ENCODE data around the gene TRAF4.
"Not testable (repeated sequence)": the region's sequence is repeated elsewhere in the genome, so short reads cannot be mapped to it uniquely, and the experiment has no call there.

Gene TRAF4

GRCh38 chr17:28783161-28783560 lies 39.4 kb downstream of the TRAF4 start:
- H3K4me3 ChIP-seq (ENCODE audit: low read depth, low read length): no peak overlapping the region
- TF ChIP-seq CTCF (IDR thresholded peaks at IDR 0.05; ENCODE audit: low read depth, low read length, missing control alignments): no peak
- no peaks in the 10 kb centered on the region for H3K27me3 ChIP-seq (replicated peaks)
- in situ Hi-C loops (cut with HindIII; ENCODE audit: low pct_ligation_motif_present, low sequenced_read_pairs): no loop called here
- DNase-seq: no peak
- no peaks in the 10 kb centered on the region for H3K36me3 ChIP-seq (replicated peaks)
- no peak overlapping the region for H3K27ac ChIP-seq

DNA sequence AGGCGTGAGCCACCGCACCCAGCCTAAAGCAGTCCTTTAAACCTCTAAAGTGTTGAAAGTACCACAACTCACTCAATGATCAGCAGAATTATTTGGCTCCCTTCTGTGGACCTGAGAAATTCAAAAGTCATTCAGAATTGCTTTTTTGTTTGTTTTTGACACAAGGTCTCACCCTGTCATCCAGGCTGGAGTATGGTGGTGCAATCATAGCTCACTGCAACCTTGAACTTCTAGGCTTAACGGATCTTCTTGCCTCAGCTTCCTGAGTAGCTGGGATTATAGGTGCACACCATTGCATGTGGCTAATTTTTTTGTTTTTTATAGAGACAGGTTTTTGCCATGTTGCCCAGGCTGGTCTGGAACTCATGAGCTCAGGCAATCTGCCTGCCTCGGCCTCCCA lies 44.3 kb downstream of the TRAF4 start:
- H3K27ac ChIP-seq: no peak overlapping the region
- H3K4me3 ChIP-seq (ENCODE audit: low read depth, low read length): no peak overlapping the region
- no peaks in the 10 kb centered on the region for H3K36me3 ChIP-seq (replicated peaks)
- in situ Hi-C loops (cut with HindIII; ENCODE audit: low pct_ligation_motif_present, low sequenced_read_pairs): no loop called here
- no peak for TF ChIP-seq CTCF (IDR thresholded peaks at IDR 0.05; ENCODE audit: low read depth, low read length, missing control alignments)
- DNase-seq: no peak
- no peaks in the 10 kb centered on the region for H3K27me3 ChIP-seq (replicated peaks)

GRCh38 chr17:28792877-28793661 lies 49.3 kb downstream of the TRAF4 start:
- in situ Hi-C loops (cut with HindIII; ENCODE audit: low pct_ligation_motif_present, low sequenced_read_pairs): no loop called here
- Histone ChIP-seq H3K27ac (no peak overlapping the region), H3K36me3 (replicated peaks) (no peaks in the 10 kb centered on the region), H3K27me3 (replicated peaks) (no peaks in the 10 kb centered on the region), H3K4me3 (ENCODE audit: low read depth, low read length) (no peak overlapping the region)
- no peak for TF ChIP-seq CTCF (IDR thresholded peaks at IDR 0.05; ENCODE audit: low read depth, low read length, missing control alignments)
- DNase-seq: no peak

DNA sequence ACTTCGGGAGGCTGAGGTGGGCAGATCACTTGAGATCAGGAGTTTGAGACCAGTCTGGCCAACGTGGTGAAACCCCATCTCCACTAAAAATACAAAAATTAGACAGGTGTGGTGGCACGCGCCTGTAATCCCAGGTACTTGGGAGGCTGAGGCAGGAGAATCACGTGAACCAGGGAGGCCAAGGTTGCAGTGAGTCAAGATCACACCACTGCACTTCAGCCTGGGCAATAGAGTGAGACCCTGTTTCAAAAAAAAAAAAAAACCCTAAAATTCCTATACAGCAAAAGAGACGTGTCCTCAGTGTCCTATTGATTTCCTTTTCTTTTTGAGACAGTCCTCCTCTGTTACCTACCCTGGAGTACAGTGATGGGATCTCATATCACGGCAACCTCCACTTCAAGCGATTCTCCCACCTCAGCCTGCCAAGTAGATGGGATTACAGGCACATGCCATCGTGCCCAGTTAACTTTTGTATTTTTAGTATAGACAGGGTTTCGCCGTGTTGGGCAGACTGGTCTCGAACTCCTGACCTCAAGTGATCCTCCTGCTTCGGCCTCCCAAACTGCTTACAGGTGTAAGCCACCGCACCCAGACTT lies 51.1 kb downstream of the TRAF4 start:
- H3K4me3 ChIP-seq (ENCODE audit: low read depth, low read length); H3K27ac ChIP-seq; DNase-seq; in situ Hi-C loops (cut with HindIII; ENCODE audit: low pct_ligation_motif_present, low sequenced_read_pairs); H3K27me3 ChIP-seq (replicated peaks); H3K36me3 ChIP-seq (replicated peaks): not testable (repeated sequence)

DNA sequence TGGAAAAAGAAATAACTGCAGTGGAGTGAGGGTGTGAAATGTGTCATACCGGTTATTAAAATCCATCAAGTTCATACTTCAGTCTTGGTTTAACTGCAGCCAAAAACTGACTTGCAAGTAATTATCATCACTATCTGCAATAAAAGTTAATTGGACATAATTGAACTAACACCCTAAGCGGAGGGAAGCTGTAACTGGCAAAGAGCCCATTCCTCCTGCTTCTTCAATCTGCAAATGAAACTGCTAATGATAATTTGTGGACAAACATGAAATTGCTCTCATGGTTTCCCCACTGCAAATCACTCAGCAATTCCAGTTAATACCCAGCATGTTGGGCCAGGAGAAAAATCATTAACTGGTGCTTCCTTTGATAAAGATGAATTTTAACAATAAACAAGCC lies 52.3 kb downstream of the TRAF4 start:
- in situ Hi-C loops (cut with HindIII; ENCODE audit: low pct_ligation_motif_present, low sequenced_read_pairs): no loop called here

More for the DNA sequence above, 52.3 kb downstream of the TRAF4 start:
- no peaks in the 10 kb centered on the region for H3K36me3 ChIP-seq (replicated peaks)
- no peak overlapping the region for H3K4me3 ChIP-seq (ENCODE audit: low read depth, low read length)
- no peak for TF ChIP-seq CTCF (IDR thresholded peaks at IDR 0.05; ENCODE audit: low read depth, low read length, missing control alignments)
- no peak for DNase-seq
- no peak overlapping the region for H3K27ac ChIP-seq
- H3K27me3 ChIP-seq (replicated peaks): no peaks in the 10 kb centered on the region

Data from brain microvascular endothelial cell (primary cell).